ENCODE data around the gene SLC9A9.

SLC9A9 gene

DNA sequence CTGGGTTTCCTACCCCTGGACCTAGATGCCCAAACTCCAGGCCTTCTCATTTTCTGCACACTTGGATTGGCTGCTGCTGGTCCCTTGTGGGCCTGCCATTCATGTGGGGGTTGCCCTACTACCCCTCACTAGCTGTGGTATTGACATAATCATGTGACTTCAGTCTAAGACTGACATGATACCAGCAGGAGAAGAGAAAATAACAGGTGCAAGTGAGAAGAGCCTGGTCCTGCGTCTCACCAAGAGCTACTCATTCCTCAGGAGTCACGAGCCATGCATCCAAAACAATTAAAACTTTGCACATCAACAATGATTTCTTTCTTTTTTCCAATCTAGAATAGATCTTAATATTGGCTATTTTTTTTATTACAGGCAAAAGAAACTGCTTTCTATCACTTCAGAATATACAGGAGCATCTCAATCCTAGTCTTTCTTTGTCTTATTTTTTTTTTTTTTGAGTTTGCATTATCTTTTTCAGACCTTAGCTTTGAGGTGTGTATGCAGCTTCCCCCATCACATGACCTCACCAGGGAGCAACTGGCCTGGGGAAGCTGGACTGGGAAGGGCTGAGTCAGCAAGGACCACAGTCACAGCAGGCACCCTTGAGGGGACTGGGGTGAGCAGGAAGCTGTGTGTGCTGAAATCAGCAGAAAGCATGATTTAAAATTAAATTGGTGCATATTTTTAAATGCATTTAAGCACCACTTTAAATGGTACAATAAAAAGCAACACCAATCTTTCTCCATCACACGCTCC, 27.6 kb downstream of the SLC9A9 start:
- Histone ChIP-seq H3K4me1 (ENCODE audit: low read length) (peaks cover 14% of the 10 kb centered on the region), H4K20me1 (ENCODE audit: insufficient read depth, low read length) (no peaks in the 10 kb centered on the region), H3K4me2 (ENCODE audit: low read length) (no peak overlapping the region)

DNA sequence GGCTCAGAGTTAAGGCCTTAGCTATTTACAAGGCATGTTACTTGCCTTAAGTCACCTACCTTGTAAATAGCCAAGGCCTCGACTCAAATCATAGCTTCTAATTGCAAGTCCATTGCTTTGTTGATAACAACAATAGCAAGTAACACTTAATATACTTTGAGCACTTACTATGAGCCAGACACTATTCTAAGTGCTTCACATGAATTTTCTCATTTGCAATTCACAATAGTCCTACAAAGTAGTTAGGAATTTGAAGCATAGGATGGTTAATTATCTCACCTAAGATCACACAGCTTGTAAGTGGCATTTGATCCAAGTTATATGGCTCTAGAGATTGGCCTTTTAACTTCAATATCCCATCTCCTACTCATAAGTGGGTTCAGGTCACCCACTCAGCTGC, 28.4 kb downstream of the SLC9A9 start:
- no peak overlapping the region for H3K9ac ChIP-seq (ENCODE audit: low read length)
- H3K9me3 ChIP-seq (ENCODE audit: insufficient read depth, low read length): 0 out of 2 replicates have a peak, but pooled peaks cover 3% of the 10 kb centered on the region
- no peaks in the 10 kb centered on the region for H3K79me2 ChIP-seq (ENCODE audit: low read length)
- H4K20me1 ChIP-seq (ENCODE audit: insufficient read depth, low read length): no peaks in the 10 kb centered on the region
- no peak overlapping the region for H3K4me2 ChIP-seq (ENCODE audit: low read length)
- H3K4me3 ChIP-seq (ENCODE audit: low read length): no peak overlapping the region
- H3K27ac ChIP-seq (ENCODE audit: low read length): no peak overlapping the region
- peaks cover 14% of the 10 kb centered on the region for H3K4me1 ChIP-seq (ENCODE audit: low read length)
- H3K36me3 ChIP-seq (replicated peaks; ENCODE audit: low read depth, low read length): peaks cover 3% of the 10 kb centered on the region
- H2AFZ ChIP-seq (ENCODE audit: low read depth, low read length): no peak overlapping the region
- no peaks in the 10 kb centered on the region for H3K27me3 ChIP-seq (ENCODE audit: low read depth, low read length)
- TF ChIP-seq, protein P1, sequence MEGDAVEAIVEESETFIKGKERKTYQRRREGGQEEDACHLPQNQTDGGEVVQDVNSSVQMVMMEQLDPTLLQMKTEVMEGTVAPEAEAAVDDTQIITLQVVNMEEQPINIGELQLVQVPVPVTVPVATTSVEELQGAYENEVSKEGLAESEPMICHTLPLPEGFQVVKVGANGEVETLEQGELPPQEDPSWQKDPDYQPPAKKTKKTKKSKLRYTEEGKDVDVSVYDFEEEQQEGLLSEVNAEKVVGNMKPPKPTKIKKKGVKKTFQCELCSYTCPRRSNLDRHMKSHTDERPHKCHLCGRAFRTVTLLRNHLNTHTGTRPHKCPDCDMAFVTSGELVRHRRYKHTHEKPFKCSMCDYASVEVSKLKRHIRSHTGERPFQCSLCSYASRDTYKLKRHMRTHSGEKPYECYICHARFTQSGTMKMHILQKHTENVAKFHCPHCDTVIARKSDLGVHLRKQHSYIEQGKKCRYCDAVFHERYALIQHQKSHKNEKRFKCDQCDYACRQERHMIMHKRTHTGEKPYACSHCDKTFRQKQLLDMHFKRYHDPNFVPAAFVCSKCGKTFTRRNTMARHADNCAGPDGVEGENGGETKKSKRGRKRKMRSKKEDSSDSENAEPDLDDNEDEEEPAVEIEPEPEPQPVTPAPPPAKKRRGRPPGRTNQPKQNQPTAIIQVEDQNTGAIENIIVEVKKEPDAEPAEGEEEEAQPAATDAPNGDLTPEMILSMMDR (IDR thresholded peaks at IDR 0.05; ENCODE audit: low read depth, low read length): no peak
- TF ChIP-seq EZH2phosphoT487 (IDR thresholded peaks at IDR 0.05; ENCODE audit: low read depth): no peak

More for the DNA sequence above, 27.6 kb downstream of the SLC9A9 start:
- 0 out of 2 replicates have a peak, but pooled peaks cover 3% of the 10 kb centered on the region for H3K9me3 ChIP-seq (ENCODE audit: insufficient read depth, low read length)
- TF ChIP-seq, protein P1 (IDR thresholded peaks at IDR 0.05; ENCODE audit: low read depth, low read length): no peak
- no peak for TF ChIP-seq EZH2phosphoT487 (IDR thresholded peaks at IDR 0.05; ENCODE audit: low read depth)
- peaks cover 3% of the 10 kb centered on the region for H3K36me3 ChIP-seq (replicated peaks; ENCODE audit: low read depth, low read length)
- H2AFZ ChIP-seq (ENCODE audit: low read depth, low read length): no peak overlapping the region
- no peaks in the 10 kb centered on the region for H3K27me3 ChIP-seq (ENCODE audit: low read depth, low read length)
- no peak overlapping the region for H3K4me3 ChIP-seq (ENCODE audit: low read length)
- H3K27ac ChIP-seq (ENCODE audit: low read length): no peak overlapping the region
- H3K9ac ChIP-seq (ENCODE audit: low read length): no peak overlapping the region
- no peaks in the 10 kb centered on the region for H3K79me2 ChIP-seq (ENCODE audit: low read length)

DNA sequence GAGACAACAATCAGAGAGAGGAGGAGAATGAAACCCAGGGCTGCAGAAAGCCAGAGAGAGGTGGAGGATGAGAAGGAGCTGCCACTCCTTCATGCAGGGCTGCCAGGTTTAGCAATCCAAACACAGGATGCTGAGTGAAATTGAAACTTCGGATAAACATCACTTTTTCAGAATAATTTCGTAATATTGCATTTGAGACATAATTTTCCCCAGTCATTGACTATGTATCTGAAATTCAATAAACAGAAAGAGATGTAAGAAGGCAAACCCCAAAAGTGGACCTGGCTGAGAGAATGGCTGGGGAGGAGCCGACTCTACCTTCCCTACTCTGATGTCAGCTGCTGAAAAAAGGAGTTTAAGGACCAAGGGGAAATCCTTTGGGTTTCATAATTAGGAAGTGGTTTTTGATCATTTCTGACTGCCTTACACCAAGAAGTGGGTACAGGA, 33.8 kb downstream of the SLC9A9 start:
- H3K27me3 ChIP-seq (ENCODE audit: low read depth, low read length): no peaks in the 10 kb centered on the region
- H3K4me2 ChIP-seq (ENCODE audit: low read length): peak overlapping the region; percentile 52
- H3K9me3 ChIP-seq (ENCODE audit: insufficient read depth, low read length): 0 out of 2 replicates have a peak, but pooled peaks cover 3% of the 10 kb centered on the region
- no peak overlapping the region for H3K9ac ChIP-seq (ENCODE audit: low read length)
- H2AFZ ChIP-seq (ENCODE audit: low read depth, low read length): no peak overlapping the region
- H4K20me1 ChIP-seq (ENCODE audit: insufficient read depth, low read length): no peaks in the 10 kb centered on the region
- no peaks in the 10 kb centered on the region for H3K79me2 ChIP-seq (ENCODE audit: low read length)
- H3K36me3 ChIP-seq (replicated peaks; ENCODE audit: low read depth, low read length): peaks cover 3% of the 10 kb centered on the region
- peaks cover 38% of the 10 kb centered on the region for H3K4me1 ChIP-seq (ENCODE audit: low read length)
- TF ChIP-seq, protein P1 (IDR thresholded peaks at IDR 0.05; ENCODE audit: low read depth, low read length): no peak
- no peak for TF ChIP-seq EZH2phosphoT487 (IDR thresholded peaks at IDR 0.05; ENCODE audit: low read depth)
- H3K4me3 ChIP-seq (ENCODE audit: low read length): peak overlapping the region; percentile 19; the same call in 1 of the 2 replicates
- peak overlapping the region; percentile 2; the same call in 1 of the 2 replicates for H3K27ac ChIP-seq (ENCODE audit: low read length)

DNA sequence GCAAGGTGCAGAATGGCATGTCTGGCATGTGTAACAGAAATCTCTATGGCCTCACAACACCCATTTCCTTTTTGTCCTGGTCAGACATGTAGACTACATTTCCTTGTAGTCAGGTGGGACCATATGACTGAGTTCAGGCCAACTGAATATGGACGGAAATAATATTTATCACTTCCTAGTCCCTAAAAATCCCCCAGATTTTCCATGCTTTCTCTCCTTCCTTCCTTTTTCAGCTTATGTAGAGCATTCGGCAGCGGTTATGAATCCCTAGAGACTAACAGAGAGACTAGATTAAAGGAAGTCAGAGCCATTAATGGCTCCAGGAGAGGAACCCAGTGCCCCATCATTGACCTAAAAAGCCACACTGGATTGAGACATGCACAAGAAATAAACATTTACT, 35.8 kb downstream of the SLC9A9 start:
- 0 out of 2 replicates have a peak, but pooled peaks cover 3% of the 10 kb centered on the region for H3K9me3 ChIP-seq (ENCODE audit: insufficient read depth, low read length)
- peaks cover 3% of the 10 kb centered on the region for H3K36me3 ChIP-seq (replicated peaks; ENCODE audit: low read depth, low read length)
- peaks cover 48% of the 10 kb centered on the region for H3K4me1 ChIP-seq (ENCODE audit: low read length)
- no peaks in the 10 kb centered on the region for H3K79me2 ChIP-seq (ENCODE audit: low read length)
- H3K9ac ChIP-seq (ENCODE audit: low read length): no peak overlapping the region
- no peaks in the 10 kb centered on the region for H3K27me3 ChIP-seq (ENCODE audit: low read depth, low read length)
- no peak overlapping the region for H2AFZ ChIP-seq (ENCODE audit: low read depth, low read length)
- TF ChIP-seq, protein P1 (IDR thresholded peaks at IDR 0.05; ENCODE audit: low read depth, low read length): no peak
- no peak for TF ChIP-seq EZH2phosphoT487 (IDR thresholded peaks at IDR 0.05; ENCODE audit: low read depth)
- no peak overlapping the region for H3K4me3 ChIP-seq (ENCODE audit: low read length)
- H3K4me2 ChIP-seq (ENCODE audit: low read length): no peak overlapping the region
- H4K20me1 ChIP-seq (ENCODE audit: insufficient read depth, low read length): no peaks in the 10 kb centered on the region
- H3K27ac ChIP-seq (ENCODE audit: low read length): no peak overlapping the region
